B cell (primary cell): ENCODE data around the gene ZP2. TPM values are rescaled to one million over a fixed set of nuclear protein-coding genes. Genes with fewer than 3 reads are reported as not detected.

Experiments used
- ATAC-seq: fragments of 200-7000 bp; cut with Tn5 transposase; one replicate; pipeline ENCODE4 v1.10.0; 2021; ENCODE audit warnings: low read depth, mild to moderate bottlenecking, moderate number of reproducible peaks, moderate library complexity
- CTCF ChIA-PET: fragments of 350-600 bp; sonication (Branson Sonifier 250); formaldehyde crosslinking; loops from one replicate; lab custom pipeline; 2021; ENCODE audit warnings: antibody characterized with exemption, inconsistent platforms; lab: Charles Lee
- POLR2A ChIA-PET: fragments of 350-600 bp; sonication (Branson Sonifier 250); formaldehyde crosslinking; loops from one replicate; lab custom pipeline; 2021; ENCODE audit warnings: antibody characterized with exemption; lab: Charles Lee
- DNase-seq: peaks from one replicate; pipeline ENCODE4 v3.0.0; 2013
- H2AFZ ChIP-seq: 2 replicates; pipeline ENCODE4 v1.6.1; 2012; ENCODE audit warnings: mild to moderate bottlenecking, low read depth, low read length; ENCODE audit not compliant: insufficient read depth, poor library complexity, severe bottlenecking
- H3K27ac ChIP-seq, 2 donors: 1 replicate in 1 of 2; 2 replicates in 1 of 2; pipeline ENCODE4 v1.5.1; 2012 to 2013; ENCODE audit warnings: low read length in 2 of 2, mild to moderate bottlenecking in 2 of 2, moderate library complexity in 1 of 2
- H3K27me3 ChIP-seq, 4 experiments: fragments of 200-600 bp in 1 of 4; sonication (generic) in 1 of 4; replicated peaks in 1 of 4; 1 replicate in 2 of 4; 2 replicates in 2 of 4; pipeline versions ENCODE4 v1.6.1 to v1.7.0; 2013 to 2016; ENCODE audit warnings: low read length in 3 of 4, mild to moderate bottlenecking in 2 of 4, mixed read lengths in 1 of 4, moderate library complexity in 1 of 4; ENCODE audit not compliant: insufficient read depth in 4 of 4, control insufficient read depth in 3 of 4; ENCODE audit errors: control extremely low read depth in 1 of 4
- H3K36me3 ChIP-seq, 2 experiments: replicated peaks in 1 of 2; 1 replicate in 1 of 2; 2 replicates in 1 of 2; pipeline versions ENCODE4 v1.6.1 to v1.7.1; 2013; ENCODE audit warnings: low read length in 1 of 2; ENCODE audit not compliant: insufficient read depth in 2 of 2, control insufficient read depth in 1 of 2; ENCODE audit errors: control extremely low read depth in 1 of 2, extremely low read depth in 1 of 2
- H3K4me1 ChIP-seq, 2 donors: fragments of 200-600 bp in 1 of 2; sonication (generic) in 1 of 2; 1 replicate in 1 of 2; 2 replicates in 1 of 2; pipeline versions ENCODE4 v1.5.1 to v1.6.1; 2013 to 2017; ENCODE audit warnings: low read length in 2 of 2; ENCODE audit not compliant: control insufficient read depth in 2 of 2, insufficient read depth in 2 of 2
- H3K4me2 ChIP-seq: replicated peaks from 2 replicates; pipeline ENCODE3; 2012; ENCODE audit warnings: mild to moderate bottlenecking, low read depth, low read length; ENCODE audit not compliant: poor library complexity, severe bottlenecking
- H3K4me3 ChIP-seq, 5 experiments: fragments of 200-600 bp in 1 of 5; sonication (generic) in 1 of 5; 1 replicate in 3 of 5; 2 replicates in 2 of 5; pipeline versions ENCODE4 v1.5.1 to v1.7.0; 2011 to 2016; ENCODE audit warnings: low read length in 4 of 5, mild to moderate bottlenecking in 4 of 5, low read depth in 2 of 5, control low read depth in 1 of 5, moderate library complexity in 1 of 5; ENCODE audit not compliant: insufficient read depth in 1 of 5; ENCODE audit errors: control extremely low read depth in 1 of 5, extremely low read depth in 1 of 5
- H3K79me2 ChIP-seq: fragments of 200-600 bp; sonication (generic); one replicate; pipeline ENCODE4 v1.6.0; 2016; ENCODE audit warnings: low read length; ENCODE audit not compliant: control insufficient read depth, insufficient read depth
- H3K9ac ChIP-seq: fragments of 200-600 bp; sonication (generic); 2 replicates; pipeline ENCODE4 v1.6.1; 2017; ENCODE audit warnings: mild to moderate bottlenecking, low read length, moderate library complexity
- H3K9me3 ChIP-seq, 3 donors: one replicate each; pipeline versions ENCODE4 v1.6.1 to v1.7.1; 2013; ENCODE audit warnings: low read length in 2 of 3; ENCODE audit not compliant: control insufficient read depth in 2 of 3, insufficient read depth in 1 of 3; ENCODE audit errors: control extremely low read depth in 1 of 3
- H4K20me1 ChIP-seq: 2 replicates; pipeline ENCODE4 v1.6.0; 2012; ENCODE audit warnings: mild to moderate bottlenecking, low read length; ENCODE audit not compliant: insufficient read depth, control insufficient read depth, poor library complexity, severe bottlenecking
- H3K27ac Mint-ChIP-seq: one replicate; pipeline ENCODE4 v1.8.0; 2021; ENCODE audit warnings: mixed read lengths
- H3K27me3 Mint-ChIP-seq: one replicate; pipeline ENCODE4 v1.8.0; 2021; ENCODE audit warnings: mixed read lengths
- H3K4me1 Mint-ChIP-seq: one replicate; pipeline ENCODE4 v1.8.0; 2021; ENCODE audit warnings: mixed read lengths
- H3K4me3 Mint-ChIP-seq: one replicate; pipeline ENCODE4 v1.8.0; 2021; ENCODE audit warnings: mixed read lengths
- H3K9me3 Mint-ChIP-seq: one replicate; pipeline ENCODE4 v1.8.0; 2022; ENCODE audit warnings: mixed read lengths; ENCODE audit not compliant: insufficient read depth
- CTCF ChIP-seq: fragments of 200-600 bp; IDR thresholded peaks from one replicate; pipeline ENCODE4 v1.8.0; 2022; ENCODE audit warnings: antibody characterized with exemption, mild to moderate bottlenecking
- EZH2 ChIP-seq: IDR thresholded peaks from 2 replicates; pipeline ENCODE4 v1.6.1; 2012; ENCODE audit warnings: borderline replicate concordance, low read depth, mild to moderate bottlenecking, moderate library complexity, low read length; ENCODE audit not compliant: insufficient read depth, poor library complexity, severe bottlenecking
- WGBS: methylation state at CpG from one replicate; pipeline ENCODE4 v1.1.5; 2013; ENCODE audit warnings: missing lambda C conversion rate; ENCODE audit not compliant: insufficient coverage; 5-methylcytosine and 5-hydroxymethylcytosine counted together
- intact Hi-C: fragments of 100-400 bp; cut with micrococcal nuclease; formaldehyde crosslinking; loops from one replicate; pipeline ENCODE4 v1.10.0; 2022
- polyA plus RNA-seq: library from polyadenylated mRNA; depleted of rRNA; stranded (reverse); fragments of >200 nt; gene quantifications from 2 replicates; pipeline ENCODE4 v1.2.3, GENCODE V29; 2012
- total RNA-seq, 2 donors: library from RNA; stranded (reverse); fragments of 120-200 nt in 1 of 2; gene quantifications; 1 replicate in 1 of 2; 2 replicates in 1 of 2; pipeline versions ENCODE4 v1.2.3 to v1.2.4, GENCODE V29; 2013 to 2022

ZP2 gene
- total and polyA plus RNA-seq, 2 donors (not counting 1 experiment from before 2014, with no cell fraction given) = not detected

GRCh38 chr16:21190599-21190998 lies 20.8 kb downstream of the ZP2 start:
- no peak for TF ChIP-seq CTCF
- no peak for TF ChIP-seq EZH2
- CTCF ChIA-PET = interaction anchor here (0.6 to 6.1 kb wide), 6 partner anchors 20 to 1581 kb away, joined by 3 to 65 read pairs (median 4); partner anchors contain the start of genes CRYM and ZP2
- Mint-ChIP-seq H3K4me1 (peaks cover 23% of the 10 kb centered on the region), H3K4me3 (no peak overlapping the region), H3K27ac (no peak overlapping the region), H3K9me3 (peaks cover 2% of the 10 kb centered on the region), H3K27me3 (peaks cover 9% of the 10 kb centered on the region)
- no peaks in the 10 kb centered on the region for H3K79me2 ChIP-seq
- no peaks in the 10 kb centered on the region for H3K27me3 ChIP-seq
- no peaks in the 10 kb centered on the region for H4K20me1 ChIP-seq
- H2AFZ ChIP-seq = no peak overlapping the region
- no peak overlapping the region for H3K9ac ChIP-seq
- peaks cover 0 to 10% (median 5%) of the 10 kb centered on the region in 3 donors for H3K9me3 ChIP-seq
- ATAC-seq (no peak), DNase-seq (no peak)
- POLR2A ChIA-PET = no interaction called here
- H3K4me2 ChIP-seq = no peak overlapping the region
- H3K4me1 ChIP-seq = peaks cover 9 to 23% of the 10 kb centered on the region in 2 donors
- H3K27ac ChIP-seq = no peak overlapping the region
- intact Hi-C loops = no loop called here
- no peaks in the 10 kb centered on the region for H3K36me3 ChIP-seq
- H3K4me3 ChIP-seq = no peak overlapping the region

- no peak overlapping the region for H2AFZ ChIP-seq
- H3K4me1 ChIP-seq = peaks cover 8 to 21% of the 10 kb centered on the region in 2 donors
- no peak overlapping the region for H3K27ac Mint-ChIP-seq
- no peak for DNase-seq
- H3K4me3 Mint-ChIP-seq = no peak overlapping the region
- intact Hi-C loops = no loop called here
- H3K36me3 ChIP-seq = no peaks in the 10 kb centered on the region
- no peak overlapping the region for H3K9ac ChIP-seq
- peaks cover 2% of the 10 kb centered on the region for H3K9me3 Mint-ChIP-seq
- peaks cover 19% of the 10 kb centered on the region for H3K4me1 Mint-ChIP-seq
- no peak overlapping the region for H3K4me2 ChIP-seq
- H3K27me3 ChIP-seq = no peaks in the 10 kb centered on the region
- no peak overlapping the region for H3K4me3 ChIP-seq
- H3K27ac ChIP-seq = no peak overlapping the region
- ChIA-PET POLR2A (no interaction called here), CTCF (interaction anchor here (0.7 to 6.1 kb wide), 14 partner anchors 9 to 373 kb away, joined by 3 to 65 read pairs (median 4); partner anchors contain the start of genes CRYM and ZP2)
- TF ChIP-seq EZH2 = no peak
- TF ChIP-seq CTCF = no peak
- peaks cover 0 to 16% (median 10%) of the 10 kb centered on the region in 3 donors for H3K9me3 ChIP-seq
- H4K20me1 ChIP-seq = no peaks in the 10 kb centered on the region
- H3K79me2 ChIP-seq = no peaks in the 10 kb centered on the region
- peaks cover 9% of the 10 kb centered on the region for H3K27me3 Mint-ChIP-seq
- no CpG with 5 or more reads among the region's 4 CpGs for WGBS
- no peak for ATAC-seq
These were observed 21.4 kb downstream of the ZP2 start for GRCh38 chr16:21190013-21190412.
